ELR (cell line): ENCODE data around the gene CEP135.
"Not testable (repeated sequence)": the region's sequence is repeated elsewhere in the genome, so short reads cannot be mapped to it uniquely, and the experiment has no call there.

ENCODE experiments used
- DNase-seq: peaks from one replicate; pipeline ENCODE4 v3.0.0-alpha.2; 2015; ENCODE audit warnings: low read depth

Gene CEP135

GRCh38 chr4:55948726-55949481 is at the start of gene CEP135:
Gene CEP135 (plus strand): TSS chr4:55948945. CDS start chr4:55952131, 3,186 bp downstream.
- DNase-seq: peak; percentile 87

DNA sequence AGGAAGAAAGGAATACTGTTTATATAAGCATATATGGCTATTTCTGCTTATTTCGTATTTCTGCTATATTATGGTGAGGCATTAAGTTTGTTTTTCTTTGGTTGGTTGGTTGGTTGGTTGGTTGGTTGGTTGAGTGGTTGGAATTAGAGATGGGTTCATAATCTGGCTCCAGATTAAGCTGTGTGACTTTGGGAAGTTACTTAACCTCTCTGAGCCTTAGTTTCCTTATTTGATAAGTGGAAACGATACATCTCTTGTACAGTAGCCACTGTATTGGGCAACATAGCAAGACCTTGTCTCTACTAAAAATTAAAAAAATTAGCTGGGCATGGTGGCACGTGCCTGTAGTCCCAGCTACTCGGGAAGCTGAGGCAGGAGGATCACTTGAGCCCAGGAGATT is 46.1 kb upstream of the CEP135 start:
- no peak for DNase-seq

DNA sequence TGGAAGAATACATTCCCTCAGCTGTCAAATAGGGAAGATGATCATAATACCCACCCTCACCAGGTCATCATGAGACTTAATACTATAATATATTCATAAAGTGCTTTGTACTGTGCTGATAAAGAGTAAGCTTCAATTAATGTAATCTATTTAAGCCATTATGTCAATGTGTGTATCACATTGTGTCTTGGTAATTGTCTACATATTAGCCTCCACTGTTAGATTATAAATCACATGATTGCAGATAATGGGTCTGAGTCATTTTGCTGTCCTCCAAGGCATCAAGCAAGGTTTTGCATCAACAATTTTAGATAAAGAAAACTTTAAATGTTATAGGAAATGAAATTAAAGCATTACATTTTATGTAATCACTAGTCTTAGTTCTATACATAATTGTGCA is 45.2 kb upstream of the CEP135 start:
- DNase-seq: no peak

- peak; percentile 6 for DNase-seq
Measured at GRCh38 chr4:55904576-55904975, 44.2 kb upstream of the CEP135 start.

DNA sequence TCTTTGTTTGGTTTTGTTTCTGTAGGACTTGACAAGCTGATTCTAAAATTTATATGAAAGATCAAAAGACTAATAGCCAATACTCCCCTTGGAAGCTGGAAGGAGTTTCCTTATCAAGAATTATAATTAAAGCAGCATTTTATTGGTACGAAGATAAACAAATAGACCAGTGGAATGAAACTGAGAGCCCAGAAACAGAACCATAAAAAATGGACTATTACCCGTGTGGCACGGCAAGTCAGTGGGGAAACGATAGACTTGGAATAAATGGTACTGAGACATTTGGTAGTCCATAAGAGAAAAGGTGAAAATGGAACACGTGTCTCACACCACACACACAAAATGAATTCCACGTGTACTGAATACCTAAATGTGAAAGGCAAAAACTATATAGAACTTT is 42.4 kb upstream of the CEP135 start:
- DNase-seq: no peak

GRCh38 chr4:55906989-55907388 is 41.8 kb upstream of the CEP135 start:
- DNase-seq: peak; percentile 63

DNA sequence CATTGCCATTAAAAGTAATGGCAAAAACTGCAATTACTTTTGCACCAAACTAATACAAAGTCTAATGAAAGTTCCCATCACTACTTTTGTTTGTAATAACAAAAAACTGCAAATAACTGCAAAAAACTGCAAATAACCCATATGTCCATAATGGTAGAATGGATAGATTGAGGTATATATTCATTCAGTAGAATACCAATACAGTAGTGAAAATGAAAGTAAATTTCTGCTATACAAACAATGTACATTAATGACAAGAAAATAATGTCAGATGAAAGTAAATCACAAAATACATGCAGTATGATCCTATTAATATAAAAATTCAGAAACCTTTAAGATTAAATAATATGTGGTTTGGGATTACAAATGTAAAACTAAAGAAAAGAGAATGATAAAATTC is 41.3 kb upstream of the CEP135 start:
- no peak for DNase-seq

GRCh38 chr4:55910140-55910539 is 38.6 kb upstream of the CEP135 start:
- peak; percentile 67 for DNase-seq

GRCh38 chr4:55912249-55912648 is 36.5 kb upstream of the CEP135 start:
- DNase-seq: no peak

GRCh38 chr4:55920571-55920970 is 28.2 kb upstream of the CEP135 start:
- no peak for DNase-seq

GRCh38 chr4:55921093-55921492 is 27.7 kb upstream of the CEP135 start:
- peak; percentile 46 for DNase-seq

DNA sequence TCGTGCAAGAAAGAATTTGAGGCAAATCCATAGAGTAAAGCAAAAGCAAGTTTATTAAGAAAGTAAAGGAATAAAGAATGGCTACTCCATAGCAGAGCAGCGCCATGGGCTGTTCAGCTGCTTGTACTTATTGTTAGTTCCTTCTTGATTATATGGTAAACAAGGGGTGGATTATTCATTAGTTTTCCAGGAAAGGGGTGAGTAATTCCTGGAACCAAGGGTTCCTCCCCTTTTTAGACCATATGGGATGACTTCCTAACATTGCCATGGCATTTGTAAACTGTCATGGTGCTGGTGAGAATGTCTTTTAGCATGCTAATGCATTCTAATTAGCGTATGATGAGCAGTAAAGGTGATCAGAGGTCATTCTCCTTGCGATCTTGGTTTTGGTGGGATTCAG is 23.5 kb upstream of the CEP135 start:
- DNase-seq: peak; percentile 15

GRCh38 chr4:55926610-55927009 is 22.1 kb upstream of the CEP135 start:
- DNase-seq: no peak

- no peak for DNase-seq
Measured at GRCh38 chr4:55927803-55928437, 20.8 kb upstream of the CEP135 start.

DNA sequence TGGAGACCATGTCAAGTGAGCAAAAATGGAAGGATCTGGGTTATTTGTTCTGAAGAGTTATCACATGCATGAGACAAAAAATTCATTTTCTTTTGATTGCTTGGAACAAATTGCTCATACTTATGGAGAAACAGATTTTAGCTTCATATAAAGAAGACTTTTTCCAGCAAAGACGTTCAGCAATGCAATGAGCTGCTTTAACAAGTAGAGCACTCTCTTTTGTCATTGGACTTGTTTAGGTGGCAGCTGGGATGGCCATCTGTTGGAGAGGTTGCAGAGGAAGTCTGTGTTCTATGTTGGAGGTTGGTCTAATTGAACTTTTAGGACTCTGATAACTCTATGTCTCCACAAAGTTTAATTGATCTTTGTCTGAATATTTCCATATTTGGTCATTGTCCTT is 19.9 kb upstream of the CEP135 start:
- no peak for DNase-seq

DNA sequence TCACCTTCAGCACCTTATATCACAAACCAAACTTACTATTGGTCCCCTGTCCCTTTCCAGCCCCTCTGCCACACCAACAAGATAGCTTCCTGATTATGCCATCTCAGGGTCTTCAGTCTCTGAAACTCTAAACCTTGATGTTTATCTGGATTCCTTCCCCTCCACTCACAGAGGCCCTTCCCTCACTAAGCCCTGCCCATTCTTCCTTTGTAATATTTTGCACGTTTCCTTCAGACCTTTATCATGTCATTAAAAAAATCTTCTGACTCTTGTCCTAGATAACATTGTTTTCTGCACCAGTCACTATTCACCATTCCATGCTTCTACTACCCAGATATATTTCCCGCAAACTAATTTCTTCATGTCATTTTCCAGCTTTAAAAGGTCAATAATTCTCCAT is 17.7 kb upstream of the CEP135 start:
- no peak for DNase-seq

DNA sequence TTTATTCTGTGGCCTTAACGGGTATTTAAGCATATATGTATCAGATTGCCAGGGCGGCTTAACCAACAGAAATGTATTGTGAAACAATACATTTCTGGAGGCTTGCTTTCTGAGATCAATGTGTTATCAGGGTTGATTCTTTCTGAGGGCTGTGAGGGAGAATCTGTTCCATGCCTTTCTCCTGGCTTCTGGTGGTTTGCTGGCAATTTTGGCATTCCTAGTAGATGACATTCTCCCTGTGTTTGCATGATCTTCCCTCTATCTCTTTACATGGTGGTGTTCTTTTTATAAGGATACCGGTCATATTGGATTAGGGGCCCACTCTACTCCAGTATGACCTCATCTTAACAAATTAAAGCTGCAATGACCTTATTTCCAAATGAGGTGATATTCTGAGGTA is 16.9 kb upstream of the CEP135 start:
- DNase-seq: peak; percentile 41

DNA sequence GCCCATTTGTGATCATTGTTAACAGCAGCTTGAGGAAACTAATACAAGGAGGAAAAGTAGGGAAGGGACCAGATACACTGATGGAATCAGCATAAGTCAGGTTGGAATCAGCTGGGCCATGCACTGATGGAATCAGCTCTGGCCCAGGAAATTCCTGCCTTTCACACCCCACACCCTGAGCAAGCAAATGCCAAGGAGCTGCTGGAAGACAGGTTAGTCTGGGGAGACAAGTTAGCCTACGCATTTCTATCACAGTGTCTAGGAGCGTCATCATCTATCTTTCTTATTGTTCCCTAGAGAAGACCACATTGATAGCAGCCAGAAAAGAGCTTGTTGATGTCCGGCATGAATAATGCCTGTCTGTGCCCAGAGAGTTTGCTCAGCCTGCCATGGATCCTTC is 16.2 kb upstream of the CEP135 start:
- DNase-seq: no peak

DNA sequence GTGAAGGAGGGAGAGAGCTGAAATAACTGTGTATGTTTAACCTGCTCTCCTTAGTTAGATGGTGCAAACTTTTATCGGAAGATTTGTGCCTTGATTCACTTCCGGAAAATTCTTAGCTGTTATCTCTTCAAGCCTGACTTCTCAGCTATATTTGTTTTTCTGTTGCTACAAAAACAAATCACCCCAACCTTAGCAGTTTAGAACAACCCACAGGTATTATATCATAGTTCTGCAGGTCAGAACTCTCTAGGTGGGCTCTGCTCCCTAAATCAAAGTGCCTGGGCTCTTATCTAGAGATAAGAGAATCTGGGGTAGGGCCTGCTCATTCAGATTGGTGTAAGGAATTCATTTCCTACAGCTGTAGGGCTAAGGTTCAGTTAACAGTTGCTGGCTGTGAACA is 15.1 kb upstream of the CEP135 start:
- DNase-seq: no peak

GRCh38 chr4:55935907-55936306 is 12.8 kb upstream of the CEP135 start:
- not testable (repeated sequence) for DNase-seq

- no peak for DNase-seq
Measured at GRCh38 chr4:55938481-55938880, 10.3 kb upstream of the CEP135 start.

GRCh38 chr4:55939421-55939820 is 9.3 kb upstream of the CEP135 start:
- no peak for DNase-seq

- DNase-seq: no peak
Measured at GRCh38 chr4:55941881-55942396, 6.8 kb upstream of the CEP135 start.
